K562 (cell line): ENCODE data around the gene HAPSTR1. TPM values are rescaled to one million over a fixed set of nuclear protein-coding genes. Genes with fewer than 3 reads are reported as not detected.
A peak's percentile ranks its signal among the peaks of the same experiment; 100 is the strongest.

Experiments
- CBFA2T2 ChIP-seq: fragments of 450-650 bp; conservative IDR thresholded peaks from 2 replicates; pipeline ENCODE4 v1.6.1; 2017; ENCODE audit warnings: mild to moderate bottlenecking
- CC2D1A ChIP-seq: fragments of 450-650 bp; IDR thresholded peaks from 2 replicates; pipeline ENCODE4 v1.6.1; 2017; ENCODE audit warnings: mild to moderate bottlenecking
- CHD2 ChIP-seq: IDR thresholded peaks from 2 replicates; pipeline ENCODE4 v1.6.1; 2011; ENCODE audit warnings: low read depth, low read length
- EWSR1 ChIP-seq: fragments of 450-650 bp; IDR thresholded peaks from 2 replicates; pipeline ENCODE4 v1.6.1; 2018; ENCODE audit warnings: borderline replicate concordance, mild to moderate bottlenecking, low read depth, moderate library complexity; ENCODE audit not compliant: partially characterized antibody
- FOXM1 ChIP-seq, 2 experiments: fragments of 450-650 bp in 1 of 2; sonication (generic) in 1 of 2; formaldehyde crosslinking in 1 of 2; IDR thresholded peaks; 2 replicates each; pipeline versions ENCODE4 v1.6.1 to v1.9.0; 2017 to 2022; ENCODE audit warnings: low read depth in 2 of 2, mild to moderate bottlenecking in 2 of 2, missing genetic modification reagents in 1 of 2, moderate library complexity in 1 of 2
- HBP1 ChIP-seq: fragments of 450-650 bp; formaldehyde crosslinking; IDR thresholded peaks from 2 replicates; pipeline ENCODE4 v1.4.0; 2022; ENCODE audit warnings: missing genetic modification characterization
- HDAC2 ChIP-seq: fragments of 450-650 bp; IDR thresholded peaks from 2 replicates; pipeline ENCODE4 v1.6.1; 2016; ENCODE audit warnings: mild to moderate bottlenecking
- HMG20A ChIP-seq: fragments of 450-650 bp; formaldehyde crosslinking; conservative IDR thresholded peaks from 2 replicates; pipeline ENCODE4 v1.4.0; 2020; ENCODE audit warnings: mild to moderate bottlenecking, mixed read lengths
- KDM1A ChIP-seq, 2 experiments: fragments of 450-650 bp; IDR thresholded peaks; 2 replicates each; pipeline ENCODE4 v1.6.1; 2016; ENCODE audit warnings: mild to moderate bottlenecking in 2 of 2
- MAX ChIP-seq: sonication (generic); formaldehyde crosslinking; IDR thresholded peaks from 2 replicates; pipeline ENCODE4 v1.9.0; 2022; ENCODE audit warnings: mild to moderate bottlenecking, missing genetic modification reagents
- MYC ChIP-seq, 2 experiments: fragments of 250-450 bp in 1 of 2; sonication (Bioruptor Pico) in 1 of 2; IDR thresholded peaks; 2 replicates each; pipeline versions ENCODE4 v1.5.1 to v1.6.1; 2012 to 2021; ENCODE audit warnings: low read depth in 2 of 2, borderline replicate concordance in 1 of 2, improper control_type of control experiment in 1 of 2, low read length in 1 of 2, mild to moderate bottlenecking in 1 of 2, moderate library complexity in 1 of 2
- PRDM10 ChIP-seq: fragments of 450-650 bp; IDR thresholded peaks from 2 replicates; pipeline ENCODE4 v1.6.1; 2018; ENCODE audit not compliant: partially characterized antibody
- RBM25 ChIP-seq: fragments of 200-400 bp; formaldehyde crosslinking; IDR thresholded peaks from 2 replicates; pipeline ENCODE4 v1.6.1; 2018; ENCODE audit warnings: low read length, low read depth, moderate library complexity; ENCODE audit not compliant: severe bottlenecking
- SIN3B ChIP-seq: fragments of 450-650 bp; IDR thresholded peaks from 2 replicates; pipeline ENCODE4 v1.6.1; 2017; ENCODE audit warnings: low read depth, mild to moderate bottlenecking, moderate library complexity
- SMARCA5 ChIP-seq: fragments of 450-650 bp; IDR thresholded peaks from 2 replicates; pipeline ENCODE4 v1.6.1; 2016
- U2AF1 ChIP-seq: fragments of 200-400 bp; formaldehyde crosslinking; optimal IDR thresholded peaks from 2 replicates; pipeline ENCODE3; 2017; ENCODE audit warnings: mild to moderate bottlenecking, low read depth, low read length, moderate library complexity
- VEZF1 ChIP-seq: fragments of 200-800 bp; sonication (Bioruptor generic); IDR thresholded peaks from 2 replicates; pipeline ENCODE4 v1.6.1; 2017; ENCODE audit warnings: missing genetic modification characterization, missing compliant biosample characterization
- ZBTB1 ChIP-seq: sonication (generic); formaldehyde crosslinking; IDR thresholded peaks from 2 replicates; pipeline ENCODE4 v1.8.1; 2023; ENCODE audit warnings: missing genetic modification reagents, low read depth, mild to moderate bottlenecking, borderline replicate concordance
- ZBTB34 ChIP-seq: fragments of 250-450 bp; sonication (Bioruptor Pico); IDR thresholded peaks from 2 replicates; pipeline ENCODE4 v1.8.0; 2021; ENCODE audit warnings: mild to moderate bottlenecking, moderate library complexity
- ZNF311 ChIP-seq: fragments of 250-450 bp; sonication (Bioruptor Pico); IDR thresholded peaks from 2 replicates; pipeline ENCODE4 v1.4.0; 2020; ENCODE audit warnings: mild to moderate bottlenecking, moderate library complexity
- ZNF785 ChIP-seq: fragments of 250-450 bp; sonication (Bioruptor Pico); IDR thresholded peaks from 2 replicates; pipeline ENCODE4 v1.4.0; 2020; ENCODE audit warnings: mild to moderate bottlenecking
- polyA plus RNA-seq, 8 experiments: library from polyadenylated mRNA; depleted of rRNA in 4 of 8; stranded (reverse) in 5 of 8; unstranded in 3 of 8; fragments of >200 nt; fragmentation: Nextera tagmentation in 2 of 8; fragmentation: Illumina TruSeq in 1 of 8; extraction: Ambion mirVana in 2 of 8; extraction: Trizol in 1 of 8; gene quantifications; 2 replicates each; pipeline versions ENCODE4 v1.2.1 to v1.2.3, GENCODE V29; 2011 to 2014; ENCODE audit warnings: inconsistent platforms in 1 of 8, missing spikeins in 1 of 8
- total RNA-seq, 7 experiments: library from RNA; depleted of rRNA in 6 of 7; stranded (reverse); fragments of >200 nt in 6 of 7; fragmentation: Illumina TruSeq in 2 of 7; extraction: Trizol in 2 of 7; gene quantifications; 2 replicates each; pipeline versions ENCODE4 v1.2.1 to v1.2.3, GENCODE V29; 2011 to 2021; ENCODE audit warnings: low replicate concordance in 1 of 7

HAPSTR1 gene
- total and polyA plus RNA-seq, 9 of the 15 experiments (the other 6 are each of a cell fraction or from before 2014, with no cell fraction given), result 10.8 to 67.9 (median 36.5) TPM

GRCh38 chr16:9046667-9047055 lies 44.8 kb upstream of the HAPSTR1 start (continued):
- TF ChIP-seq HBP1 (CRISPR knock-in tag), result no peak
- peak; percentile 61; the same call in 1 of the 2 replicates for TF ChIP-seq SMARCA5
- 0 out of 2 replicates have a peak, but pooled peaks have one; percentile 25 for TF ChIP-seq HDAC2
- TF ChIP-seq CC2D1A, result no peak
- no peak for TF ChIP-seq SIN3B
- TF ChIP-seq VEZF1 (CRISPR knock-in tag), result no peak
- TF ChIP-seq CHD2, result no peak
- TF ChIP-seq ZBTB34 (CRISPR knock-in tag), result no peak
- no peak for TF ChIP-seq HMG20A (CRISPR knock-in tag)
- no peak for TF ChIP-seq PRDM10
- TF ChIP-seq MAX (CRISPR knock-in tag), result no peak
- TF ChIP-seq ZBTB1, result no peak
- no peak for TF ChIP-seq U2AF1
- no peak for TF ChIP-seq EWSR1
- no peak for TF ChIP-seq CBFA2T2
- TF ChIP-seq ZNF785 (CRISPR knock-in tag), result no peak
- TF ChIP-seq ZNF311 (CRISPR knock-in tag), result no peak
- TF ChIP-seq MYC (IDR thresholded peaks at IDR 0.05; ENCODE audit: low read depth, low read length), result no peak
- no peak for TF ChIP-seq MYC (CRISPR knock-in tag; IDR thresholded peaks at IDR 0.05; ENCODE audit: borderline replicate concordance, low read depth)
- TF ChIP-seq FOXM1 (IDR thresholded peaks at IDR 0.05; ENCODE audit: low read depth), result no peak
- no peak for TF ChIP-seq FOXM1 (CRISPR knock-in tag; IDR thresholded peaks at IDR 0.05; ENCODE audit: low read depth)
- TF ChIP-seq KDM1A (IDR thresholded peaks at IDR 0.05), result peak; percentile 31 to 45; a peak in 1 of 4 replicates
- peak; percentile 93 for TF ChIP-seq RBM25
